HG03159 (cell line): ENCODE measurements around the gene CTNNA3.

Source experiments
- ATAC-seq: cut with Tn5 transposase; IDR thresholded peaks from one replicate; pipeline ENCODE4 v1.9.1; 2021; ENCODE audit warnings: mild to moderate bottlenecking, moderate library complexity; ENCODE audit not compliant: unreplicated experiment

The CTNNA3 gene

GRCh38 chr10:66604195-66604594 lies 1091.8 kb downstream of the CTNNA3 start:
- ATAC-seq = no peak

- ATAC-seq = no peak
Observed at GRCh38 chr10:66591865-66592264, 1104.1 kb downstream of the CTNNA3 start.

DNA sequence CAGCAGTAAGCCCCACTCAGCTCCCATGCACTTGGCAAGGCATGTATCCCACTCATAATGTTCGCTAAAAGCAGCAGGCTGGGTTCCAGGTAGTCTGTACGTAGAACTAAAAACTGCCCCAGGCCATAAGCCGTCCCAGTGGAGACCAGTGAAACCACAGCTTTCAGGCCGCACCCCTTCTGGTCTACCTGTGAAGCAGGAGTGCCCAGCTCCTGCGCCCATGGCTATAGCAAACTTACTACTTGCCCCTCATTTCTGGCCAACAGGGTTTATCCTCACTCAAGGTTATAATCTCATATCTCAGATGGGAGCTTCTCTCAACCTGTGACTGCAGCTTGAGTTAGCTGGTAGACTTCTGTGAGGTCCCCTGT lies 1108.3 kb downstream of the CTNNA3 start:
- ATAC-seq = no peak

DNA sequence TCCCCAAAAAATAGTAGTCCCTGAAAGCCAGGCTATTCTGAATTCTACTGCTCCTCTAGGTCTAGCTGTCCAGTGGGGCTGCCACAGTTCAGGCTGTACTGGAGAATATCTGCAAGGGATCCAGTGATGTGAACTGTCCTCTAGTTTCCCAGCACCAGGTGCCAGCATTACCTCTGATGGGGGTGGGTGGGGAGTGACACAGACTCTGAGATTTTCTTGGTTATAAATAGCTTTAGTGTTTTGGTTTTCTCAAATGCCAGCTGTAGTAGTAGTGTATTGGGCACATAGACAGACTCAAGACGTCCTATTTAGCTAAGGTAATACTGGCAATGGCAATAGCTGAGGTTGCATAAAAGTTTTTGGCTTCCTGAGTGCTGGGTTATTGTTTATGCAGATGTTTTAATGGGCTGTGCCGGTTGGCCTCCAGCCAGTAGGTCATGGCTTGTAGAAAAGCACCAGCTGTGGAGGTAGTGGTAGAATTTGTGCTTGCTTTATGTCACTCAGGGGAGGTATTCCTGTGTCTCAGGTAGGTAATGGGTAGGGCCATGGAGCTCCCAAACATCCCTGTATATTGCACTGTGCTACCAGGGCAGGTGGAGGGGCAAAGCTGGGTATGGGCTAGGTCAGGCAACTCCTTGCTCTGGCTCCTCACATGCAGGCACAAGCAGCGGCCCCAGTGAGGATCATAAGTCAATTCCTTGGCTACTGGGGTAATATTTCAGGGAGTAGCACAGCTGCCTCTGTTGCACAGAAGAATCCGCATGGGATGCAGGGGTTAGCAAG lies 1108.9 kb downstream of the CTNNA3 start:
- no peak for ATAC-seq

- ATAC-seq = no peak
Observed at GRCh38 chr10:66586073-66586472, 1109.9 kb downstream of the CTNNA3 start.

- no peak for ATAC-seq
Observed at GRCh38 chr10:66575251-66575855, 1120.6 kb downstream of the CTNNA3 start.

DNA sequence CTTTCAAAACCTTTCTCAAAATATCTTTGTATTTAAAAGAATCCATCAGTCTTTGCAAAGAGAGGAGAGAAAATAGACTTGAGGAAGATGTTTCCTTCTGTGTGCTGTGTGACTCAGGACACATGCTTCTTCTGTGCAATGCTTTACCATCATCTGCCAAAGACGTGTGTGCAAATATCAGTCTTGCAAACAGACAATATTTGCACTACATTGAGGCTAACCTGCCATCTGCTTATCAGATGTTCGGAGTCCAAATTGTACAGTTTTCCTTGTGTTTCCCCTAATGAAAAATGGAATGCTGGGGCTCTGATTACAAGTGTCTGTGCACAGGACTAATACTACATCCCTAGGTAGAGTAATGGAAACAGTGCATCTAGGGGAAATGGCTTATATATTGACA lies 1123.3 kb downstream of the CTNNA3 start:
- ATAC-seq = no peak

GRCh38 chr10:66565999-66566398 lies 1130.0 kb downstream of the CTNNA3 start:
- ATAC-seq = no peak

GRCh38 chr10:66564287-66564686 lies 1131.7 kb downstream of the CTNNA3 start:
- no peak for ATAC-seq

GRCh38 chr10:66555061-66555460 lies 1140.9 kb downstream of the CTNNA3 start:
- ATAC-seq = no peak

GRCh38 chr10:66552331-66552730 lies 1143.7 kb downstream of the CTNNA3 start:
- no peak for ATAC-seq

DNA sequence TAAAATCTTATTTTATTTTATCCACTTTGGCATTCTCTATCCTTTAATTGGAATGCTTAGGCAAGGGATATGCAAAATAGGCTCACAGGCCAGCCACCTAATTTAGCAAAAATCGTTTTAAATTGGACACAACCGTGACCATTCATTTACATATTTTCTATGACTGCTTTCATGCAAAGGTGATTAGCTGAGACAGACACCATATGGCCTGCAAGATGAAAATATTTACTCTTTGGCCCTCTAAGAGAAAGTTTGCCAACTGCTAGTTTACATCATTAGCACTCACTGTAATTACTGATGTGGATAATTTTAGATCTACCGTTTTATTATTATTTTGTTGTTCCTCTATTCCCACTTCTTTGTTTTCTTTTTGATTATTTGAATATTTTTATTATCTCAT lies 1145.6 kb downstream of the CTNNA3 start:
- ATAC-seq = no peak

GRCh38 chr10:66538908-66539307 lies 1157.1 kb downstream of the CTNNA3 start:
- ATAC-seq = no peak

DNA sequence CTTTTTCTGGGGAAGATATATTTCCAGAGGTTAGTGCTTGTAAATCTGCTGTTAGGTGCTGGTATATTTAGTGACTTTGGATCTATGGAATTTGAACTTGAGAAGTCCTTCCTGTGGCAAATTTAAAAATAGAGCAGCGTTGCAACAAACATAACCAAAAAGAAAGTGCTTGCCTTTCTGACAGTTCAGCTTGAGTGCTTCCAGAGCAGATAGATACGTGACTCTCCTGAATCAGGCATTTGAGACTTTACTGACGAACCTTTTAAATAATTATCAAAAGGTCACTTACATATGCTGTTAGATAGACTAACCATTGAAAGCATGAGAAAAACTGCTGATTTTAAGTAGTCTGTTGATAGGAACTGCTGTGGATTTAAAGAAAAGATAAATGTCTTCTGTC lies 1157.6 kb downstream of the CTNNA3 start:
- ATAC-seq = no peak

DNA sequence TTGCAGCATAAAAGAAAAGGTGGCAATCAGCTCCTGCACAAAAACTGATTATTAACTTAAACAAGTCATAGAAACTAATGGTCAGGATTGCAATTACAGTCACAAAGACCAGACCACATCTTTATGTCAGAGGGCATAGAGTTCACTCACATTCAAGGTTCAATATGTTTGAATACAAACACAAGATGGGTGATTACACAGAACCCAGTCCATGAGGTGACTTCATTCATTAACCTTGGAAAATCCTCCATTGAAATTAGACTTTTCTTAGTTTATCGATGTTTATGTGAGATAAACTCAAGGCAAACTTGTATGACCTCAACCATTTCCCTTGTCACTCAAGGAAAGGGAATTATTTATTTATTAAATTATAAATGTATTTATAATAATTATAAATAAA lies 1158.8 kb downstream of the CTNNA3 start:
- no peak for ATAC-seq

GRCh38 chr10:66535439-66535838 lies 1160.6 kb downstream of the CTNNA3 start:
- ATAC-seq = no peak

DNA sequence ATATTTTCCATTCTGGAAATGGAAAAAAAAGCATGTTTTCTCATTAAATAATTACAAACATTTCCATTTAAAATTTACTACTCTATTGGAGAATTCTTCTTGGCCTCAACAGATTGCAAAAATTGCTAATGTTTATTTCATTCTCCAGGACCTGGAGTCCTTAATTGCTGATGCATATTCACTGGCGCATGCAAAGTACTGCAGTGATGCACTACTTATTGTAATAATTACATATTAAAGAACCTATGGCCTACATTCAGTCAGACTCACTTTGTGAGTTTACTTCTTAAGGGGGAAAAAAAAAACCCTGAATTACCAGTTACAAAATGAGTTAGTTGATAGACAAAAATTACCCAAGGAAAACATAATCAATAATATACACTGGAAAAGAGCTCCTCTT lies 1161.1 kb downstream of the CTNNA3 start:
- no peak for ATAC-seq

- ATAC-seq = no peak
Observed at GRCh38 chr10:66521506-66521905, 1174.5 kb downstream of the CTNNA3 start.

DNA sequence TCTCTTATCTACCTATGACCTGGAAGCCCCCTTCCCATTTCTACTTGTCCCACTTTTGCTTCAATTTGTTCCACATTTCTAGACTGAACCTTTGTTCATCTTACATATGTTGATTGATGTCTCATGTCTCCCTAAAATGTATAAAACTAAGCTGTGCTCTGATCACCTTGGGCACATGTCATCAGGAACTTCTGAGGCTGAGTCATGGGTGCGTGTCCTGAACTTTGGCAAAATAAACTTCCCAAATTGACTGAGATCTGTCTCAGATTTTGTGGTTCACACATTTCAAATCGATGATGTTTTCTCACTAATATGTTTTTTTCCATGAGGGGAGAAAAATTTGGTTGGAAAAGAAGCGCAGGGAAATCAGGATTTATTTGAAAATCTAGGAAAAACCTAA lies 1176.4 kb downstream of the CTNNA3 start:
- no peak for ATAC-seq

- ATAC-seq = no peak
Observed at GRCh38 chr10:66514666-66515065, 1181.3 kb downstream of the CTNNA3 start.

- ATAC-seq = no peak
Observed at GRCh38 chr10:66513504-66513903, 1182.5 kb downstream of the CTNNA3 start.

DNA sequence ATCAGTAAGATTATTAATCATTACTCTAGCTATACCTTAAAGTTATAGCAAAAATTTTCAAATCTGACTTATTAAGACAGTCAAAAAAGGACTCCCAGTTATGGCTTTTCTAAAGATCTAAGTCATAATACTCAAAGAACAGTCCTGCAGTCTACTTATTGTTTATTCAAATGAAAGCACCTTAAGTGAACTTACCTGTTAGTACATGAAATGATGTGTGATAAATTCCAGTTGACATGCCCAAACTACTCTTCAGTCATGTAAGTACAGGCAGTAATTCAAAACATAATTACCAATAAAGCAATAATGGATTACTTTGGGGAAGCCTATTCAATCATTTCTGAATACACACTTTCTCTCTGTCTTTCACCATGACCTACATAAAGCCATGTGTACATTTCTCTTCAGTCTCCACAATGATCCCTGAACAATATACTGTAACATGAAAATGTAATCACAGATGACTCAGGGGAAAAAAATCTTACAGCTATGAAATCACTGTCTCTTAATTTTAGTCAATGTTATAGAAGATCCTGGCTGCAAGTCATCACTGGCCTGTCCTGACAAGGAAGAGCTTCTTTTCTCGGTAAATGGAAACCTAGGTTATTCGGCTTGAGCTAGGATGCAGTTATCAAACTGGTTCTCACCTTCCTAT lies 1190.9 kb downstream of the CTNNA3 start:
- ATAC-seq = no peak
